HG03280 (cell line): ENCODE data around the gene AFAP1.

Source experiments
- ATAC-seq: cut with Tn5 transposase; IDR thresholded peaks from one replicate; pipeline ENCODE4 v1.9.1; 2021; ENCODE audit warnings: mild to moderate bottlenecking, moderate library complexity; ENCODE audit not compliant: unreplicated experiment

The AFAP1 gene

DNA sequence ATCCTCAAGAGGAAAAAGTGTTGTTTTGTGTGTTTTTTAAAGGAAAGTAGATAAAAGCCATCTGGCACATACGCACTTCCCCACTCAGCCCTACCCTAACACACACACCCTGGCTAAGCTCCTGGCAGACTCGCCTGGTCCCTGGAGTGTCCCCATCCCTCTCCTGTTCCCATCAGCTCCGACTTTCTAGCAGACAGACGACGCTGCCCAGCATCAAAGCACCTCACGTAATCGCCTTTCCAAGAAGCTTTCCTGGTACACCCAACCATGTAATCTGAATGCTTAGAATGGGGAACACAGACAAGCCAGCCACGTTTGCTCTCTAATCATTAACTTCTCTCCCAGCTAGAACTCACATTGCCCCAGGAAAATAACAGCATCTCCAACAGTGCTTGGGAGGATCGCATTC lies 116.2 kb downstream of the AFAP1 start:
- ATAC-seq: no peak

DNA sequence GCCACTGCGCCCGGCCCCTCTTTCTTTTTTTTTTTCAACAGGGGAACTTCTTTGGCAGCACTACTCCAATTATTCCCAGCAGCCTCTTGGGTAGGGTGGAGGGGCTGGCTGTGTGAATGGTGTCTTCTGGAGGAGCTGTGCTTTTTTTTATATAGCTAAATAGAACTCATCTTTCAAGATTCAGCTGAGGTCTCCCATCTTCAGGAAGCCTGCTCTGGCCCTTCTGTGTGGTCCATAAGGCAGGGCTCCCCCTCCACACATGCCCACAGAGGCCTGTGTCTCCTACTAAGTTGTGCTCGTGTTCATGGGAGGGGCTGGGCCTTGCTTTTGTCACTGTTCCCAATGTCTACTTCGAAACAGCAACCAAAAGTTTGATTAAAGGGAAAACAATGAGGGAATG lies 116.8 kb downstream of the AFAP1 start:
- ATAC-seq: no peak

DNA sequence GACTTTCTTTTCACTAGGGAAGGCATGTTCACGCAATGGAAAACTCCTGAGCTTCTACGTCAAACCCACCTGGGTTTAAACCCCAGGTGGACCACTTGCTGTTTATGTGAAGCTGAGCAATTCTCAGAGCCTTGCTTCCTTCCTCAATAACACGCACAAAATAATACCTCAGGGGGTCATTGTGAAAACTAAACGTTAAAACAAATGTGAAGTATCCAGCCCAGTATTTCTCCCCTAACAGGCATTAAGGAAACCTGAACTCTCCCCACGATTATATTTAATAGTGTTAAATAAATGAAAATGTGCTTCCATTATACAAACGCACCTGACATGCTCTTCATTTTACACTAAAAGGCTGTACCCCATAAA lies 117.5 kb downstream of the AFAP1 start:
- no peak for ATAC-seq

DNA sequence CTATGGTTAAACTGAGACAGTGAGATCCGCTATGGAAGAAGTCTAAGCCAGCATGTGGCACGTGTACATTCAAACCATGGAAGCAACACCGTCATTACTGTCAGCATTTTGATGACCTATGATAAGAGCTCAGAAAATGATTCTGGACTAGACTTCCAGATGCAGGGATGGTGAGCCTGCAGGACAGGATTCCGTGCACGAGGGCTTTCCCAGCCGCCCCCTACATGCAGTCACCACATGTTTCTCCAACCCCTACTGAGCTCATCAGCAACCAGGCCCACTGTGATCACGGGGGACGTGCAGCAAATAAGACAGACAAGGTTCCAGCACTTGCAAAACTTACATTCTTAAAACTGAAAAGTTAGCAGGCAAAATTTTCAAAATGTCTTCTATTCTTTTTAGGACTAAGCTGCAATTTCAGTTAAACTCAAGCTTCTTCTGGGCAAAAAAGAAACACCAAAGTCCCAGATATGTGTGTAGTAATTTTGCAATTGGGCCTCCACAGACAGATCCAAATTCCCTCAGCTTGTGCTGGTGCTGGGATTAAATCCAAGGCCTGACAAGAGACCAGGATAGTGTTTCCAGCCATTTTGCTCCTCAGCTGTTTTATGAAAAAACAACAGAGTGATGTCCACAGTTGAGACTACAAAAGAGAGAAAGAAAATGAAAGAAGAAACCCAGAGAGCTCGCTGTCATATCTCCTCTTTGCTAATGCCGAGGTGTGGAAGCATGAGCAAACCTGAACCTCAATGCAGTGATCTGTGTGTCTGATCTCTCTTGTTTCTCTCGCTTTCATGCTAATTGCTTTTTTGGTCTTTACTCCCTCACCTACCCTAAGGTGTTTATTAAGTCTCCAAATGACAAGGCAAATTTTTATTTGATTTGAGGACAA lies 118.2 kb downstream of the AFAP1 start:
- no peak for ATAC-seq

DNA sequence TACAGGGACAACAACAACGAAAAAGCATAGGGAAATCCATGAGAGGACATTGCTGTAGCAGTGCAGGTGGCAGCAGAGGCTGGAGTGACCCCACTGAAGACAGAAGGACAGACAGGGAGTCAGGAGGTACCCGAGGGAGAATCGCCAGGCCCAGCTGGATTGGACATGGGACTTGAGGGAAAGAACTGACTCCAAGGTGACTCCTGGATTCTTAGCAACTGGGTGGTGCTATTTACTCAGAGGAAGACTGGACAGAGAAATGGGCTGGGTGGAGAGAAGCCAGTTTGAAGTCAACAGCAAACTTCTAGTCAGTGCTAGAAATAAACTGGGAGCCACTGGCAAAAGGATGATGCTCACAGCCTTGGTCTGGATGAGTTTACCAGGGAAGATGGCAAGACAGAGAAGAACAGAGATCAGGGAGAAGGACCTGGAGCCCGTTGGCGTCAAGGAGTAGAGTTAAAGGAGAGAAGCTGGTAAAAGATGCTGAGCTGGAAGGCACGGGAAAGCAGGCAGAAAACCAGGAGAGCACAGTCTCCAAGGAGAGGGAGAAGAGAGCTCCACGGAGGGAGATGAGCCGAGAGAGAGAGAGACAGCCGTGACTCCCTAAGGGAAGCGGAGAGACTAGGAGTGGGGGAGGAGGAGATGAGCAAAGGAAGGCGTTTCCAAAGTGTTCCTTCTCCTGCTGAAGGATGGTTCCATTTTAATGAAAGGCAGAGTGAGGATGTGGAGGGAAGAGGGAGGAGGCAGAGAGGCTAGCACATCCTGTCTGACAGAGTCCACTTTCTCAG lies 119.4 kb downstream of the AFAP1 start:
- no peak for ATAC-seq

DNA sequence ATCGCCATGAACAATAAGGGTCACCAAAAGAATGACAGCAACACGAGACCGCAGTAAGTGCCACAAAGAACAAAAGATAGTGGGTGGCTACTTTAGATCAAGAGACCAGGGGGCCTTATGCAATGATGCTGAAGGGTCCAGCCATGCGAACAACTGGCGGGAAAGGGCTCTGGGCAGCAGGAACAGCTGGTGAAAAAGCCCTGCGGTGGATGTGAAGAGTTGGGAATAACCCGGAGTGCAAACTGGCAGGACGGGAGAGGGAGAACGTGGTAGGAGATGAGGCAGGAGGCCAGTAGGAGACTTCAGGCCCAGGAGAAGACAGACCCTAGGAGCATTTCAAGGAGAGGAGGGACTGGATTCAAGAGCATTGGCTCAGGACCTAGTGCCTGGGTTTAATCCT lies 120.2 kb downstream of the AFAP1 start:
- ATAC-seq: no peak

DNA sequence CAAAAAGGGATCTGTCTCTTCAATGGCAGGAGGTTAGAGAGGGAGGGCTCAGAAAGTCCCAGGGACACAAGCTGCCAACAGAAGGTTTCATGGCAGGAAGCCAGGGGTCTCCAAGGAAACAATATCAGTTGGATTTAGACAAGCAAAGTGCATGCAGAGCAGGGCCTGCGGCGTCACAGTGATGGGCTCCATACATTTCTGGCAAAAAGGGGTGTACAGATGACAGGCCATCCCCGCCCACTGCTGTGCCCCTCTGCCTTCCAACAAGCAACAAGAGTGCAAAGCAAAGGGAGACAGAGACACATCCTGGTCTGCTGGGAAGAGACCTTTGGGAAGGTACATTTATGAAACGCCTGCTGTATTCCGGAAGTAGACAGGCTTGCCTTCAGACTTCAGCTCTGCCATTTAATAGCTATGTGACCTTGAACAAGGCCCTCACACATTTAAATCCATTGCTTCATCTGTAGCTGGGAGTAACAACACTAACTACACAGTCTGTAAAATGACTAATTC lies 121.2 kb downstream of the AFAP1 start:
- no peak for ATAC-seq

DNA sequence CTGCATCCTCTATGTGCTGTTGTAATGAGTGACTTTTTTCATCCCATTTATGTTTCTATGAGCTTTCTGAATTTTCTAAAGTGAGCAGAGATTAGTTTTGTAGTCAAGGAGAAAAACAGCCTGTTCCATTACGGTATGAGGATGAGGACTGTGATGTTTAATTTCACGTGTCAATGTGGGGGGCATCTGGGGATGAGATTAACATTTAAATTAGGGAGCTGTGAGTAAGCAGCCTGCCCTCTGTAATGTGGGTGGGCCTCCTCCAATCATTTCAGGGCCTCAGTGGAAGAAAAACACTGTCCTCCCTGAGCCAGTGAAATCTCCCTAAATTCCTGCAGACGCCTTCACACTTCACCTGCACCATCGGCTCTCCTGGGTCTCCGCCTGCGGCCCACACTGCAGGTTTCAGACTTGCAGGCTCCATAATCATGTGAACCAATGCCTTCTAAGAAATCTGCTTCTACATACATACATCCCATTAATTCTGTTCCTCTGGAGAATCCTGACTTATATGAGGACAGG lies 121.7 kb downstream of the AFAP1 start:
- no peak for ATAC-seq

DNA sequence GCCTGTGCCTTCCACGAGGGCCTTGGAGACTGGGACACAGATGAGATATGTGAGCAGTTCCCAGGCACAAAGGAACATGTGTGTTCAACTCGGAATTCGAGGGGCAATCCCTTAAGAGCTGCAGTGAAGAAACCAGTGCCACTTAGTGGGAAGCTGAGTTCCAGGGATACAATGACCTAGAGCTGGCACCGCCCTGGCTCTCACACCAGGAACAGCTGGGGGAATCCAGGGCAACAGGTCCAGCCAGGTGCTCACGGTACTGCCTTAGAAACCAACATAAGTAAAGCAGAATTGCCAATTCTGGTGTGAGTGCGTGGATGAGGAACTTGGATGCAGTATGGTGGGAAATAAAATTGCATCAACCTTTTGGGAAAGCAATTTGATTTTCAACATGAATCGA lies 122.9 kb downstream of the AFAP1 start:
- ATAC-seq: no peak

DNA sequence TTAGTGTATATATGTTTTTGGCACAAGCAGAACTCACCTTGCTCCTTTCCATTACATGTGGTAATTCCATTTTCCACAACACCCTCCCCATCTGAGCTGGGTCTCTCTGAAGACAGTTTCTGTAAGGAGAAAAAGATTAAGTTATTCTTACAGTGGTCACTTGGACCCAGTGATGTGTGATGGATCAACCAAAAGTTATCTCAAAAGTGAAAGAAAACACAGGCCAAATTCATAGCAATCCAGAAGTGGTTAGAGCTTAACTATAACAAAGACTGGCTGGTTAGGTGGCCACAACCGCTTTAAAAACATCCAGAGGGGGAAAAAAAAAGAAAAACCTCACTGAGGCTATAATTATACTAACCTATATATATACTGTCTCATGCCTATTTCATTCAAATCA lies 123.7 kb downstream of the AFAP1 start:
- no peak for ATAC-seq

DNA sequence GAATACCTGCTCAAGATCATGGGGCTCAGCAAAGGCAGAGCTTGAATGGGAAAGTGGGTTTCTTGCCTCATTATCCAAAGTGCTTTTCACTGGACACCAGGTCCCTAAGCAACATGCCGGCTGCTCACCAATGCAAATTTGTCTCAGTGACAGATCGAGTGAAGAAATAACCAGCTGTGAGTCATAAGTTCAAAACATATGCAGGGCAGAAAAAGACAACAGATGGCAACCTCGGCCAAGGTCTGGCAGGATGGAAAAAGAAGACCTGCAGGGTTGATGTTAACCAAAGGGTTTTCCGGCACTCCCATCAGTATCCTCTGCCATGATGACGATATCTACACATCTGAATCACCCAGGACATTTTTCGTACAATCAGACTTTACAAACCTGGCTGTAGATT lies 124.1 kb downstream of the AFAP1 start:
- ATAC-seq: no peak

DNA sequence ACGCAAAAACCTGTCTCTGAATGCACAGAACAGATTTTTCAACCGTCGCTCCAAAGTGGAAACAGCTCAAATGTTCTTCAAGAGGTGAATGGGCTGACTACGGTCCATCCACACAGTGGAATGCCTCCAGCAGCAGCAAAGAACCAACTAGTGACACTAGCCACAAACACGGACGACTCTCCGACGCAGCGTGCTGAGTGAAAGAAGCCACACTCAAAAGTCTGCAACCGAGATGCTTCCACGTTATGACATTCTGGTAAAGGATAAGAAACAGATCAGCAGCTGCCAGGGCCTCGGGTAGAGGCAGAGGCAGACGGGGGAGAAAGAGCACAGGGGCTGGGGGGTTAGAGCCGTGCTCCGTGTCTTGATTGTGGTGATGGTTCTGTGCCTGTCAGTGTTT lies 125.2 kb downstream of the AFAP1 start:
- no peak for ATAC-seq

DNA sequence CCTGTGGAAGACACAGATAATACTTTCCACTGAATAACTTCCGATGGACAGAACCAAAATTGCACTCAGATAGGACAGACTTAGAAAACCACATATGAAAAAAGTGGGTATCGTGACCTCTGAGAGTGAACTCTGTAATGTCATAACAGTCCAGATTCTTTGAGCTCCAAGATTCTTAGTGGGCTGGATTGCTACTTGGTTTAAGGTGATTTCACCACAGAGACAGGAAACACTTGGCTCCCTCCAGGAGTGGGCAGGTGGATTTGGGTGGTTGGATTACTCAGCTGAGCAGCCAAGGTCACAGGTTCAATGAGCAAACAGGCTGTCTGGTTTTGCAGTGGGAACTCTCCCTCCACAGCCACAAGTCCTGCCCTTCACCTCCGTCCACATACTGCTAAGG lies 126.0 kb downstream of the AFAP1 start:
- ATAC-seq: no peak

DNA sequence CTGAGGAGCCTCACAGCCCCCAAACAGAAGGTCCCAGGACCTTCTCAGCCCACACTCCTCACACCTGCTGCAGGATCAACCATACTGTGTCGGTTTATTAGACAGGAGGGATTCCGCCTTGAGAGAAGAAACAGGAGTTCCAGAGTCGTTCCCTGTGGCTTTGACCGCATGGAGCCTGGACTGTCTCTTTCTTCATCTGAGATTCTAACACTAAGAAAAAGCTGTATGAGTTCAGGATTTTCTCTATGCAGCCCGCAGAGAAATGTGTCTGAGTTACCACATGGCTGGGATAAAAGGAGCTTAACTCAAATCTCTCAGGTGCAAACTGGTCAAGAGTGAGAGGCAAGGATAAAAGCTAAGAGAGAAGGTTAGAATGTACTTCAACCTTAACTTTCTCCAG lies 126.7 kb downstream of the AFAP1 start:
- ATAC-seq: no peak

DNA sequence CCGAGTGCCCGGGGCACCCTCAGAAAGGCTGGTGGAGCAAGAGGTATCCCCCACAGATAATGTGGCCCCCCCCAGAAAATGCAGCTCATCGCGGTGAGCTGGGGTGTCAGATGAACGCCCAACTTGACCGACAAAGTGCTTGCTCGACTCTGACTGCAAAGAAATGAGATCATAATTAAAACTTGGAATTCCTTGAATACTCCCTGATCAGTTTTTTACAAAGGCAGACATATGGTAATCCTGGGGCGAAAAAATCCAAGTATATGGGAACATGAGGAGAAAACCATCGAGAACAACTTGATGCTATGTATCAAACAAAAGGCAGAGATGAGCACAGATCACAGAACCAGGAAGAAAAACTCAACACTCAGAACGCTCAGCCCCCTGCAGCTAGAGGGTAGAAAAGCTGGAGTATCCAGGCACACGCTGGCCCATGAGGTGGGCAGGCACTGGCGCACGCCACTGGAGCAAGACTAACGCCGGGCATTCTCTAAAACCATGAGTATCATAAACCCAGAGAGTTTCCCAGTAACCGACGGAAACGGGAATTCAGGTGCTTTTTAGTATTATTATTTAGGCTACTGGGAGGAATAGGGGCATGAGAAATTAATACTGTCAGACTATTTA lies 127.3 kb downstream of the AFAP1 start:
- ATAC-seq: no peak

DNA sequence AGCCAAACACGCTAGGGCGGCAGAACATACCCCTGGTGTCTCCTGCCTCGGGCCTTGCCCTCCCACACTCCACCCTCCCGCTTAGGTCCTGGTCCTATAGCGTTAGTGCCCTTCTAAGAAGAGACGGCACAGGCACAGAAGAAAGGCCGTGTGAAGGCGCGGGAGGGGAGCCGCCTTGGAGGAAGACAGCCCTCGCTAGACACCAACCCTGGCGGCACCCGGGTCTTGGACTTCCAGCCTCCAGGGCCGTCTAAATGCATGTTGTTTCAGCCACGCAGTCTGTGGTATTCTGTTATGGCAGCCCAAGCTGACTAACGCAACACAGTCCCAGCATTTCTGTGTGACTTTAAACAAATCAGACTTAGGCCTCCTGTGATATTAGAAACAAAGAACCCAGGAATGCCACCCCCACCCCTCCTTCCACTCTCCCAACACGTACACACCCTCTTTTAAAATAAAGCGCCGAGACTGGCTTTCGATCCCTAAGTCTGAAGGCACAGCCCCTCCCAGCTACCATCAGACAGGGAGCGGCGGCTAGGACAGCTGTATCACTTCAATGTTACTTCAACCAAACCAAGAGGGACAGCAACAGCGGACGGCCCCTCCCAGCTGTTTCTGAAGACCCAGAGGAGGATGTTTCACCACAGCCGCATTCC lies 128.0 kb downstream of the AFAP1 start:
- ATAC-seq: no peak

DNA sequence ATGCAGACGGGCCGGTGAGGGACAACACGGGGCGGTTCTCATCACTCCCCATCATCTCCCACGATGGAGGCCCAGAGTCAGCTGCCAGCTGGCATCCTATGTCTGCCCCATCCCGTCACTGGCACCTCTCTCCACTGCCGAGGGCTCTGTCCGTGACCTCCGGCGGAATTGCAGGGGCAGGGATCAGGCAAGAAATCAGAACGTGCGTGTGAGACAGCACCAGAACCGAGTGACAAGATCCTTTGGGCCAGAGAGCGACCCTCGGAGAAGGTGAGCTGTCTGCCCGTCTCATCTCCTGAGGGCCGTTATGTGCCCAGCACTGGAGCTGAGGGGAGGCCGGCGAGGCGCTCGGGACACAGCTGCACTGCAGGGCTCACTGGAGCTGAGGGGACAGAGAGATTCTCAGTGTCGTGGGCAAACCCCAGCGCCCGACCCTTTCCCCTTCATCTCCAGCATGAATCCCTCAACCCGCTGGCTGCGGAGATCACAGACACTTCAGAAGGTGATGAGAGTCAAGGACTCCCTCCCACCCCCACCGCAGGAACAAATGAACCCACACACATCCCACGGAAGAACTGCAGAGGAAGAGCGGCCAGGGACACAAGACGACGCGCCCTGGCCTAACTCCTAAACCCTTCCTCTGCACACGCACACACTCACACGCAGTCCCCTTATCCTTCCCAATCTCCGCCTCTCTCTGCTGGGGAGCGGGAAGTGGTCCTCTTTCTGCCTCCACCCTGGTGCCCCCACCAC lies 128.7 kb downstream of the AFAP1 start:
- ATAC-seq: no peak

DNA sequence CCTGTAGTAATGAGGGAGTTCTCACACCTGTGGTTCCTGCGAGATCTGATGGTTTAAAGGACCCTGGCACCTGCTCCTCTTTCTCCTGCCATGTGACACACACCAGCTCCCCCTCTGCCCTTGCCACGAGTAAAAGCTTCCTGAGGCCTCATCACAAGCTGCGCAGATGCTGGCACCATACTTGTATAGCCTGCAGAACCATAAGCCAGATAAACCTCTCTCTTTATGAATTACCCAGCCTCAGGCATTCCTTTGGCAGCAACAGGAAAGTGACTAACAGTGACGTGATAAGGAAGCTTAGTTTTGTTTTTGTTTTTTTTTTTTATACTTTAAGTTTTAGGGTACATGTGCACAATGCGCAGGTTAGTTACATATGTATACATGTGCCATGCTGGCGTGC lies 130.9 kb downstream of the AFAP1 start:
- no peak for ATAC-seq

DNA sequence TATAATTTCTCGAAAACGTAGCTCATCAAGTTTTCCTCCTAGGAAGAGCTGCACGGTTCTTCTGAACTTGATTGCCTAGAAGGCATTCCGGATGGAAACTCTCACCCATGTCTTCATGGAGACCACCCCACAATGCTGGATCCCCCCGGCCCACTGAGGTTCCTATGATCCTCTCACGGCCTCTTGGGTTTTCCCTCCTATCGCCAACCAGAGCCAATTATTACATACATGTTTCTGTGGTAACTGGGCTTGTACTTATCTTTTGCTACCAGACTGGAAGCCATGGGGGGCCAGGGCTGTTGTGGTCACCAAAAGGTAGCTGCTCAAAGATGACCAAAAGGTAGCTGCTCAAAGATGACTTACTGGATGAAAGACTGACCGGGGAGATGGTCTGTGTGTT lies 131.5 kb downstream of the AFAP1 start:
- ATAC-seq: no peak

DNA sequence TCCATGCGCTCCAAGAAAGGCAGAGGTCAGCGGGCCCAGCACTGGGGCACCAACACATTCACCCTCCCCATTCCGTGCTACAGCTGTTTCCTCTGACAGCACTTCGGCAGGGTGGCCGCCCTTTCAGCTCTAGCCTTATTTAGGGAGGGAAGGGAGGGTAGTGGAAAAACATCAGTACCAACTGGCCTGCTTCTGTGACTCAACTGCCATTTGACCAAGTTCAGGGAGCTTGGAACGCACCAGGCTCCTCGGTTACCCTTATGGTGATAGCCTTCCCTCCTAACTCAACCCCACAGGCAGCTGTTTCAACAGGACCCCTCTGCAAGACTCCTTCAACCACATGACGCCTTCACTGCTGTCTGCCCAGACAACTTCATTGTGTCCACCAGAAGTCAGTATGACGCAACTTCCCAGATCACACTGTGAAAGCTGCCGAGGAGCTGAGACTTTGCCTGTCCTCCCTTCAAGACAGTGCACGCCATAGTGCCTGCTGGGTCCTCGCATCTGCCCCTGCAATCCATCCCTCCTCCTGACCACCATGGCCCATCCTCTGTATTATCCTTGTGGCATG lies 132.2 kb downstream of the AFAP1 start:
- no peak for ATAC-seq
